Heart left ventricle (tissue), 16 donors: ENCODE data around the gene GPR173. TPM values are rescaled to one million over a fixed set of nuclear protein-coding genes. Genes with fewer than 3 reads are reported as not detected.

Source experiments
- ATAC-seq, 4 donors: fragments of 200-7000 bp; cut with Tn5 transposase; one replicate each; pipeline ENCODE4 v1.9.1; 2020 to 2022; ENCODE audit warnings: moderate library complexity in 4 of 4, mild to moderate bottlenecking in 3 of 4, moderate number of reproducible peaks in 1 of 4
- DNase-seq, 5 donors: peaks; one replicate each; pipeline ENCODE4 v3.0.0-alpha.2; 2020
- H3K27ac ChIP-seq, 12 donors: fragments of 200-600 bp; sonication (generic) in 4 of 12; one replicate each; pipeline versions ENCODE4 v1.5.0 to v1.8.0; 2016 to 2022; ENCODE audit warnings: mild to moderate bottlenecking in 2 of 12
- H3K27me3 ChIP-seq, 9 donors: fragments of 200-600 bp; sonication (generic) in 2 of 9; one replicate each; pipeline versions ENCODE4 v1.5.1 to v1.8.0; 2016 to 2022; ENCODE audit warnings: mild to moderate bottlenecking in 3 of 9
- H3K36me3 ChIP-seq, 9 donors: fragments of 200-600 bp; sonication (generic) in 2 of 9; one replicate each; pipeline versions ENCODE4 v1.5.0 to v1.8.0; 2018 to 2022; ENCODE audit warnings: mild to moderate bottlenecking in 2 of 9
- H3K4me1 ChIP-seq, 12 donors: fragments of 200-600 bp; sonication (generic) in 4 of 12; one replicate each; pipeline versions ENCODE4 v1.5.0 to v1.8.0; 2016 to 2022; ENCODE audit warnings: mild to moderate bottlenecking in 3 of 12
- H3K4me3 ChIP-seq, 12 donors: fragments of 200-600 bp; sonication (generic) in 4 of 12; one replicate each; pipeline versions ENCODE4 v1.5.0 to v1.8.0; 2017 to 2022; ENCODE audit warnings: mild to moderate bottlenecking in 9 of 12, moderate library complexity in 4 of 12
- H3K9me3 ChIP-seq, 12 donors: fragments of 200-600 bp; sonication (generic) in 4 of 12; one replicate each; pipeline versions ENCODE4 v1.5.0 to v1.8.0; 2016 to 2022; ENCODE audit warnings: mild to moderate bottlenecking in 1 of 12
- POLR2A ChIP-seq, 2 donors: fragments of 450-650 bp; IDR thresholded peaks; one replicate each; pipeline ENCODE4 v1.6.1; 2017; ENCODE audit warnings: antibody characterized with exemption in 2 of 2, mild to moderate bottlenecking in 2 of 2, moderate library complexity in 2 of 2
- WGBS, 4 donors: extraction: QIAGEN DNeasy Blood & Tissue Kit in 2 of 4; methylation state at CpG; one replicate each; pipeline versions ENCODE4 v1.1.5 to v1.1.7; 2013 to 2018; 5-methylcytosine and 5-hydroxymethylcytosine counted together
- intact Hi-C, 10 donors: fragments of 100-400 bp; cut with DNase I; formaldehyde crosslinking; loops; one replicate each; pipeline versions ENCODE4 v1.11.1 to v1.14.2; 2022
- polyA plus RNA-seq, 2 donors: library from polyadenylated mRNA; stranded (reverse); fragments of 200-250 nt; gene quantifications; one replicate each; pipeline ENCODE4 v1.2.3, GENCODE V29; 2013
- total RNA-seq, 9 donors: library from RNA; depleted of rRNA in 2 of 9; stranded (reverse); fragments of >200 nt in 2 of 9; fragmentation: NEBNext Ultra II Directional in 3 of 9; extraction: Animal tissue kit (Norgen Biotek cat#: 25700) in 3 of 9; gene quantifications; one replicate each; pipeline versions ENCODE4 v1.1.0 to v1.2.4, GENCODE V29; 2016 to 2023
- TF ChIP-seq, protein P1 (sequence below), 12 donors: fragments of 200-600 bp; sonication (generic) in 4 of 12; IDR thresholded peaks; one replicate each; pipeline versions ENCODE4 v1.5.0 to v1.8.0; 2018 to 2022; ENCODE audit warnings: antibody characterized with exemption in 12 of 12, mild to moderate bottlenecking in 5 of 12
- donor health status: ischemic (EF 13 %, LVEDD 7.1; RV severe dilation, severe dysfunction).
- donor health status: healthy with polysubstance abuse.
- donor health status: DM: no; HTN: yes; CAD: no.
- donor health status: DM: no; HTN: no; CAD: no.
- donor health status: ischemic (EF 25% LVEDD 6.9; RV normal size, moderate dysfunction).
- donor health status: ischemic (EF 25% LVEDD 5.7; RV mildly dilated, moderate dysfunction).
- donor health status: healthy.
- donor health status: DM: yes; HTN: yes; CAD: no.
- donor health status: ischemic (EF 35%, LVEDD 5.7; RV mildly dilated, moderate dysfunction).
- donor health status: nonischemic (EF 11% LVEDD 7.7; RV severe dilation, severe dysfunction).
- donor health status: DM: yes; HTN: yes; CAD: no.
- donor health status: PGD.
- donor health status: ischemic (EF 29% LVEDD 5.4; RV normal size, mild dysfunction).
- donor health status: nonischemic (EF 23%, LVEDD 6.1; RV moderate dilation, normal function).

The GPR173 gene
- total and polyA plus RNA-seq, 11 donors = 0.32 to 2.6 (median 0.75) TPM

DNA sequence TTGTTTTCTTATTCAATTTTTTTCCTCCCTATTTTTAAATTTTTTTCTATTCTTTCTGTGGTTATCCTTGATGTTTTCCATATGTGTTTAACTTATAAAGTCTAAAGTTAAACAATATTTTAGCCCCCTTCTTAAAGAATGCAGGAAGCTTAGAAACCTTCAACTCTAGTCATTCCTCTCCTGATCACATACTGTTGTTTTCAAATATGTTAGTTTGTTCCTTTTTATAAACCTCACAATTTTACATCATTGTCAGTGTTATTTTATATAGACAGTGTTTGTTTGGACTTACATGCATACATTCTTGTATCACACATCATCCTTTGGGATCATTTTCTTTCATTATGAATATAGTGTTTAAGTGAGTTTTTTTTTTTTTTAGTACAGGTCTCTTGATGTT, 76.9 kb downstream of the GPR173 start:
- intact Hi-C loops = no loop called here
- no peak for TF ChIP-seq POLR2A (IDR thresholded peaks at IDR 0.05)
- TF ChIP-seq, protein P1, sequence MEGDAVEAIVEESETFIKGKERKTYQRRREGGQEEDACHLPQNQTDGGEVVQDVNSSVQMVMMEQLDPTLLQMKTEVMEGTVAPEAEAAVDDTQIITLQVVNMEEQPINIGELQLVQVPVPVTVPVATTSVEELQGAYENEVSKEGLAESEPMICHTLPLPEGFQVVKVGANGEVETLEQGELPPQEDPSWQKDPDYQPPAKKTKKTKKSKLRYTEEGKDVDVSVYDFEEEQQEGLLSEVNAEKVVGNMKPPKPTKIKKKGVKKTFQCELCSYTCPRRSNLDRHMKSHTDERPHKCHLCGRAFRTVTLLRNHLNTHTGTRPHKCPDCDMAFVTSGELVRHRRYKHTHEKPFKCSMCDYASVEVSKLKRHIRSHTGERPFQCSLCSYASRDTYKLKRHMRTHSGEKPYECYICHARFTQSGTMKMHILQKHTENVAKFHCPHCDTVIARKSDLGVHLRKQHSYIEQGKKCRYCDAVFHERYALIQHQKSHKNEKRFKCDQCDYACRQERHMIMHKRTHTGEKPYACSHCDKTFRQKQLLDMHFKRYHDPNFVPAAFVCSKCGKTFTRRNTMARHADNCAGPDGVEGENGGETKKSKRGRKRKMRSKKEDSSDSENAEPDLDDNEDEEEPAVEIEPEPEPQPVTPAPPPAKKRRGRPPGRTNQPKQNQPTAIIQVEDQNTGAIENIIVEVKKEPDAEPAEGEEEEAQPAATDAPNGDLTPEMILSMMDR (IDR thresholded peaks at IDR 0.05) = no peak
- peaks cover 0 to 6% (median 0%) of the 10 kb centered on the region in 9 donors for H3K27me3 ChIP-seq
- H3K27ac ChIP-seq = no peak overlapping the region
- ATAC-seq (no peak), DNase-seq (no peak)
- peaks cover 0 to 4% (median 0%) of the 10 kb centered on the region in 12 donors for H3K4me1 ChIP-seq
- H3K9me3 ChIP-seq = no peaks in the 10 kb centered on the region
- H3K4me3 ChIP-seq = no peak overlapping the region
- H3K36me3 ChIP-seq = no peaks in the 10 kb centered on the region

DNA sequence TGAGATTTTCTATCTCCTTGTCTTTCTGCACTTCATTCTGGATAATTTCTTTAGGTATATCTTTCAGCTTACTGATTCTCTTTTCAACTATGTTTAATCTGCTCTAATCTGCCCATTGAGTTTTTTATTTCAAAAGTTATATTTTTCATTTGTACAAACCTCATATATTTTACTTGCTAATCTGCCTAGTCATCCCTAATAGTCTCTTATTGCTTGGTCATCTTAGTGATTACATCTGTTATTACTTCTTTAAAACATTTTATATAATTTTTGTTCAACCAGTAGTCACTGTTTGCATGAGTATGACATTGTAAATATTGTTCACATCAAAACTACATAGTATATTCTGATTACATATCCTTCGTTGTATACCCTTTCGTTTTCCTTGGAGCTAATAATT, 77.8 kb downstream of the GPR173 start:
- 90 to 100% (median 97%) methylated on average over 2 of the region's 2 CpGs for WGBS, 4 donors
- Histone ChIP-seq H3K27me3 (peaks cover 0 to 7% (median 0%) of the 10 kb centered on the region in 9 donors), H3K9me3 (no peaks in the 10 kb centered on the region), H3K4me3 (no peak overlapping the region), H3K4me1 (peaks cover 0 to 4% (median 0%) of the 10 kb centered on the region in 12 donors), H3K27ac (no peak overlapping the region), H3K36me3 (peaks cover 0 to 7% (median 0%) of the 10 kb centered on the region in 9 donors)
- intact Hi-C loops = no loop called here
- TF ChIP-seq, protein P1 (IDR thresholded peaks at IDR 0.05) = no peak
- no peak for TF ChIP-seq POLR2A (IDR thresholded peaks at IDR 0.05)
- DNase-seq (no peak), ATAC-seq (no peak)

DNA sequence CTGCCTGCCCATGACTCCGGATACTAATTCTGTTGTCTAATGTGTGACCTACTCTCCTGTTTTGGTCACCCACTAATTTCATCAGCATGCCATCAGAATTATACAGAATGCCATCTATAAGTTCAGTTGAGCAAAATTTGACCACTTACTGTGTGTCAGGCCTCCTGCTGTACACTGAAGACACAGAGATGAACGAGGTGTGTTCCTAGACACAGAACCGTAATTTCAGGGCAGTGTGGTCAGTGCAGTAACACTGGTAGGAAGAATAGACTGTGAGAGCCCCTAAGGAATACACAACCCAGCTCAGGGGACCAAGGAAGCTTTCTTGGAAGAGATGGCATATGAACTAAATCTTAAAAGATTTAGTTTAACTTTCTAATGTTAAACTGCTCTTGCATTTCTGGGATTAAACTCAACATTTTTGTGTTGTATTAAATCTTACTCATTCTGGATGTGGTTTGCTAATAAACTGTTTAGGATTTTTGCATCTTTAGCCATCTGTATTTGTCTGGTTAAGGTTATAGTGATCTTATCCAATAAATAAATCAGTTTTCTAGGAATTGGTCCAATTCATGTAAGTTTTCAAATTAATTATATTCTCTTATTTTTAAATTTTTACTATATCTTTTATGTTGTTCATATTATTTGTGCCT, 79.6 kb downstream of the GPR173 start:
- Histone ChIP-seq H3K36me3 (peaks cover 0 to 8% (median 0%) of the 10 kb centered on the region in 9 donors), H3K9me3 (no peaks in the 10 kb centered on the region), H3K4me3 (no peak overlapping the region), H3K27ac (no peak overlapping the region), H3K27me3 (peaks cover 0 to 7% (median 0%) of the 10 kb centered on the region in 9 donors), H3K4me1 (no peaks in the 10 kb centered on the region)
- WGBS, 4 donors = 70 to 83% (median 82%) methylated on average over 3 of the region's 3 CpGs
- intact Hi-C loops = no loop called here
- TF ChIP-seq, protein P1 (IDR thresholded peaks at IDR 0.05) = no peak
- no peak for TF ChIP-seq POLR2A (IDR thresholded peaks at IDR 0.05)
- ATAC-seq (no peak), DNase-seq (no peak)

Other genes with a start within 250 kb of the GPR173 start
- gene XAGE5, start 237.5 kb upstream of the GPR173 start, total RNA-seq = not detected
- not detected for gene XAGE5, start 237.5 kb upstream of the GPR173 start, polyA plus RNA-seq
- not detected for gene XAGE3, start 180.7 kb upstream of the GPR173 start, total RNA-seq
- not detected for gene XAGE3, start 180.7 kb upstream of the GPR173 start, polyA plus RNA-seq
- 10 to 100 TPM in 2 of 9 donors, 1 to 10 TPM in 7; 4.4 to 11.9 (median 7.5) TPM for gene FAM156B, start 151.5 kb upstream of the GPR173 start, total RNA-seq
- gene FAM156B, start 151.5 kb upstream of the GPR173 start, polyA plus RNA-seq = 10 to 100 TPM in 1 of 2 donors, 1 to 10 TPM in 1; 9.4 to 11.7 TPM
- gene FAM156A, start 90.3 kb upstream of the GPR173 start, total RNA-seq = 1 to 10 TPM; 3.6 to 8.7 (median 7.0) TPM
- gene FAM156A, start 90.3 kb upstream of the GPR173 start, polyA plus RNA-seq = 10 to 100 TPM in 1 of 2 donors, 1 to 10 TPM in 1; 6.5 to 12.9 TPM
- 10 to 100 TPM; 17.7 to 72.0 (median 26.2) TPM for gene TSPYL2, start 33.6 kb downstream of the GPR173 start, total RNA-seq
- gene TSPYL2, start 33.6 kb downstream of the GPR173 start, polyA plus RNA-seq = 100 to 1,000 TPM in 1 of 2 donors, 10 to 100 TPM in 1; 29.7 to 167 TPM
- 1 to 10 TPM; 2.5 to 9.2 (median 6.4) TPM for gene KANTR, start 45.4 kb downstream of the GPR173 start, total RNA-seq
- gene KANTR, start 45.4 kb downstream of the GPR173 start, polyA plus RNA-seq = 1 to 10 TPM; 2.5 to 5.9 TPM
- 10 to 100 TPM; 32.3 to 67.2 (median 43.6) TPM for gene KDM5C, start 176.4 kb downstream of the GPR173 start, total RNA-seq
- 10 to 100 TPM; 23.8 to 32.5 TPM for gene KDM5C, start 176.4 kb downstream of the GPR173 start, polyA plus RNA-seq
- 10 to 100 TPM; 10.2 to 16.4 (median 12.6) TPM for gene IQSEC2, start 232.8 kb downstream of the GPR173 start, total RNA-seq
- gene IQSEC2, start 232.8 kb downstream of the GPR173 start, polyA plus RNA-seq = 10 to 100 TPM in 1 of 2 donors, 1 to 10 TPM in 1; 7.7 to 16.1 TPM